ENCODE results near the gene CLEC11A. TPM values are rescaled to one million over a fixed set of nuclear protein-coding genes. Genes with fewer than 3 reads are reported as not detected.

Gene CLEC11A
- total RNA-seq, 1 experiment from 2014 or later: 7.6 TPM

DNA sequence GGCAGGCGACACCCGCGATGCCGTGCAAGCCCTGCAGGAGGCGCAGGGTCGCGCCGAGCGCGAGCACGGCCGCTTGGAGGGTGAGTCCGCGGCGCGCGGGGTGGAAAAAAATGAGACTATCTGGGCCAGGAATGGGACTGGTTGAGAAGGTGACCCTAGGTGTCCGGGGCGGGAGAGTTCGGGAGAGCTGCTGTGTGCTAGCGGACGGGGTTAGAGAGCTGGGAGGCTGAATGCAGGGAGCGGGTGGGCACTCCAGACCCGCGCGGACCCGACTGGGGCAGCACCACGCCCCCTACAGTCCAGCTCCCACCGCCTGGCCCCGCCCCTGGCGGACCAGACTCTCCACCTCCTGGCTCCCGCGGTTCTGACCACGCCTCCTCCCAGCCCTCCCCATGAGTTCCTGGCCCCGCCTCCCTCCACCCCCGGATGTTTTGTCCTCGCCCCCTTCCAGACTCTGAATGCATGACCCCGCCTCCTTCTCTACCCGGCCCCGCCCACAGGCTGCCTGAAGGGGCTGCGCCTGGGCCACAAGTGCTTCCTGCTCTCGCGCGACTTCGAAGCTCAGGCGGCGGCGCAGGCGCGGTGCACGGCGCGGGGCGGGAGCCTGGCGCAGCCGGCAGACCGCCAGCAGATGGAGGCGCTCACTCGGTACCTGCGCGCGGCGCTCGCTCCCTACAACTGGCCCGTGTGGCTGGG, 1.5 kb downstream of the CLEC11A start (continued):
- TF ChIP-seq, protein P1, sequence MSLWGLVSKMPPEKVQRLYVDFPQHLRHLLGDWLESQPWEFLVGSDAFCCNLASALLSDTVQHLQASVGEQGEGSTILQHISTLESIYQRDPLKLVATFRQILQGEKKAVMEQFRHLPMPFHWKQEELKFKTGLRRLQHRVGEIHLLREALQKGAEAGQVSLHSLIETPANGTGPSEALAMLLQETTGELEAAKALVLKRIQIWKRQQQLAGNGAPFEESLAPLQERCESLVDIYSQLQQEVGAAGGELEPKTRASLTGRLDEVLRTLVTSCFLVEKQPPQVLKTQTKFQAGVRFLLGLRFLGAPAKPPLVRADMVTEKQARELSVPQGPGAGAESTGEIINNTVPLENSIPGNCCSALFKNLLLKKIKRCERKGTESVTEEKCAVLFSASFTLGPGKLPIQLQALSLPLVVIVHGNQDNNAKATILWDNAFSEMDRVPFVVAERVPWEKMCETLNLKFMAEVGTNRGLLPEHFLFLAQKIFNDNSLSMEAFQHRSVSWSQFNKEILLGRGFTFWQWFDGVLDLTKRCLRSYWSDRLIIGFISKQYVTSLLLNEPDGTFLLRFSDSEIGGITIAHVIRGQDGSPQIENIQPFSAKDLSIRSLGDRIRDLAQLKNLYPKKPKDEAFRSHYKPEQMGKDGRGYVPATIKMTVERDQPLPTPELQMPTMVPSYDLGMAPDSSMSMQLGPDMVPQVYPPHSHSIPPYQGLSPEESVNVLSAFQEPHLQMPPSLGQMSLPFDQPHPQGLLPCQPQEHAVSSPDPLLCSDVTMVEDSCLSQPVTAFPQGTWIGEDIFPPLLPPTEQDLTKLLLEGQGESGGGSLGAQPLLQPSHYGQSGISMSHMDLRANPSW (CRISPR knock-in tag; conservative IDR thresholded peaks at IDR 0.05; ENCODE audit: low read depth): no peak
- TF ChIP-seq JAZF1 (CRISPR knock-in tag; IDR thresholded peaks at IDR 0.05) (no peak), ETV6 (CRISPR knock-in tag; IDR thresholded peaks at IDR 0.05) (0 out of 2 replicates have a peak, but pooled peaks have one; percentile 93), CREM (CRISPR knock-in tag; IDR thresholded peaks at IDR 0.05) (no peak), JUN (CRISPR knock-in tag; IDR thresholded peaks at IDR 0.05) (no peak), ELF4 (CRISPR knock-in tag; IDR thresholded peaks at IDR 0.05; ENCODE audit: low read depth) (no peak), NR3C1 (CRISPR knock-in tag; conservative IDR thresholded peaks at IDR 0.05; ENCODE audit: low read depth) (no peak), OVOL2 (CRISPR knock-in tag; IDR thresholded peaks at IDR 0.05; ENCODE audit: borderline replicate concordance) (no peak), FOXK1 (CRISPR knock-in tag; IDR thresholded peaks at IDR 0.05) (peak; percentile 77; the same call in 1 of the 2 replicates), TEAD1 (CRISPR knock-in tag; IDR thresholded peaks at IDR 0.05) (no peak; the same call in 1 of the 2 replicates), CREB1 (CRISPR knock-in tag; IDR thresholded peaks at IDR 0.05) (no peak), RORB (CRISPR knock-in tag; IDR thresholded peaks at IDR 0.05) (no peak)
- TF ChIP-seq, protein P2, sequence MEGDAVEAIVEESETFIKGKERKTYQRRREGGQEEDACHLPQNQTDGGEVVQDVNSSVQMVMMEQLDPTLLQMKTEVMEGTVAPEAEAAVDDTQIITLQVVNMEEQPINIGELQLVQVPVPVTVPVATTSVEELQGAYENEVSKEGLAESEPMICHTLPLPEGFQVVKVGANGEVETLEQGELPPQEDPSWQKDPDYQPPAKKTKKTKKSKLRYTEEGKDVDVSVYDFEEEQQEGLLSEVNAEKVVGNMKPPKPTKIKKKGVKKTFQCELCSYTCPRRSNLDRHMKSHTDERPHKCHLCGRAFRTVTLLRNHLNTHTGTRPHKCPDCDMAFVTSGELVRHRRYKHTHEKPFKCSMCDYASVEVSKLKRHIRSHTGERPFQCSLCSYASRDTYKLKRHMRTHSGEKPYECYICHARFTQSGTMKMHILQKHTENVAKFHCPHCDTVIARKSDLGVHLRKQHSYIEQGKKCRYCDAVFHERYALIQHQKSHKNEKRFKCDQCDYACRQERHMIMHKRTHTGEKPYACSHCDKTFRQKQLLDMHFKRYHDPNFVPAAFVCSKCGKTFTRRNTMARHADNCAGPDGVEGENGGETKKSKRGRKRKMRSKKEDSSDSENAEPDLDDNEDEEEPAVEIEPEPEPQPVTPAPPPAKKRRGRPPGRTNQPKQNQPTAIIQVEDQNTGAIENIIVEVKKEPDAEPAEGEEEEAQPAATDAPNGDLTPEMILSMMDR (IDR thresholded peaks at IDR 0.05): peak; percentile 77
- TF ChIP-seq, protein P3, sequence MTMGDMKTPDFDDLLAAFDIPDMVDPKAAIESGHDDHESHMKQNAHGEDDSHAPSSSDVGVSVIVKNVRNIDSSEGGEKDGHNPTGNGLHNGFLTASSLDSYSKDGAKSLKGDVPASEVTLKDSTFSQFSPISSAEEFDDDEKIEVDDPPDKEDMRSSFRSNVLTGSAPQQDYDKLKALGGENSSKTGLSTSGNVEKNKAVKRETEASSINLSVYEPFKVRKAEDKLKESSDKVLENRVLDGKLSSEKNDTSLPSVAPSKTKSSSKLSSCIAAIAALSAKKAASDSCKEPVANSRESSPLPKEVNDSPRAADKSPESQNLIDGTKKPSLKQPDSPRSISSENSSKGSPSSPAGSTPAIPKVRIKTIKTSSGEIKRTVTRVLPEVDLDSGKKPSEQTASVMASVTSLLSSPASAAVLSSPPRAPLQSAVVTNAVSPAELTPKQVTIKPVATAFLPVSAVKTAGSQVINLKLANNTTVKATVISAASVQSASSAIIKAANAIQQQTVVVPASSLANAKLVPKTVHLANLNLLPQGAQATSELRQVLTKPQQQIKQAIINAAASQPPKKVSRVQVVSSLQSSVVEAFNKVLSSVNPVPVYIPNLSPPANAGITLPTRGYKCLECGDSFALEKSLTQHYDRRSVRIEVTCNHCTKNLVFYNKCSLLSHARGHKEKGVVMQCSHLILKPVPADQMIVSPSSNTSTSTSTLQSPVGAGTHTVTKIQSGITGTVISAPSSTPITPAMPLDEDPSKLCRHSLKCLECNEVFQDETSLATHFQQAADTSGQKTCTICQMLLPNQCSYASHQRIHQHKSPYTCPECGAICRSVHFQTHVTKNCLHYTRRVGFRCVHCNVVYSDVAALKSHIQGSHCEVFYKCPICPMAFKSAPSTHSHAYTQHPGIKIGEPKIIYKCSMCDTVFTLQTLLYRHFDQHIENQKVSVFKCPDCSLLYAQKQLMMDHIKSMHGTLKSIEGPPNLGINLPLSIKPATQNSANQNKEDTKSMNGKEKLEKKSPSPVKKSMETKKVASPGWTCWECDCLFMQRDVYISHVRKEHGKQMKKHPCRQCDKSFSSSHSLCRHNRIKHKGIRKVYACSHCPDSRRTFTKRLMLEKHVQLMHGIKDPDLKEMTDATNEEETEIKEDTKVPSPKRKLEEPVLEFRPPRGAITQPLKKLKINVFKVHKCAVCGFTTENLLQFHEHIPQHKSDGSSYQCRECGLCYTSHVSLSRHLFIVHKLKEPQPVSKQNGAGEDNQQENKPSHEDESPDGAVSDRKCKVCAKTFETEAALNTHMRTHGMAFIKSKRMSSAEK (CRISPR knock-in tag; IDR thresholded peaks at IDR 0.05; ENCODE audit: borderline replicate concordance): no peak
- TF ChIP-seq, protein P4, sequence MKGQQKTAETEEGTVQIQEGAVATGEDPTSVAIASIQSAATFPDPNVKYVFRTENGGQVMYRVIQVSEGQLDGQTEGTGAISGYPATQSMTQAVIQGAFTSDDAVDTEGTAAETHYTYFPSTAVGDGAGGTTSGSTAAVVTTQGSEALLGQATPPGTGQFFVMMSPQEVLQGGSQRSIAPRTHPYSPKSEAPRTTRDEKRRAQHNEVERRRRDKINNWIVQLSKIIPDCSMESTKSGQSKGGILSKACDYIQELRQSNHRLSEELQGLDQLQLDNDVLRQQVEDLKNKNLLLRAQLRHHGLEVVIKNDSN (CRISPR knock-in tag; IDR thresholded peaks at IDR 0.05): no peak
- TF ChIP-seq, protein P5, sequence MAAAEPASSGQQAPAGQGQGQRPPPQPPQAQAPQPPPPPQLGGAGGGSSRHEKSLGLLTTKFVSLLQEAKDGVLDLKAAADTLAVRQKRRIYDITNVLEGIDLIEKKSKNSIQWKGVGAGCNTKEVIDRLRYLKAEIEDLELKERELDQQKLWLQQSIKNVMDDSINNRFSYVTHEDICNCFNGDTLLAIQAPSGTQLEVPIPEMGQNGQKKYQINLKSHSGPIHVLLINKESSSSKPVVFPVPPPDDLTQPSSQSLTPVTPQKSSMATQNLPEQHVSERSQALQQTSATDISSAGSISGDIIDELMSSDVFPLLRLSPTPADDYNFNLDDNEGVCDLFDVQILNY (CRISPR knock-in tag; IDR thresholded peaks at IDR 0.05): peak; percentile 63
- TF ChIP-seq, protein P6, sequence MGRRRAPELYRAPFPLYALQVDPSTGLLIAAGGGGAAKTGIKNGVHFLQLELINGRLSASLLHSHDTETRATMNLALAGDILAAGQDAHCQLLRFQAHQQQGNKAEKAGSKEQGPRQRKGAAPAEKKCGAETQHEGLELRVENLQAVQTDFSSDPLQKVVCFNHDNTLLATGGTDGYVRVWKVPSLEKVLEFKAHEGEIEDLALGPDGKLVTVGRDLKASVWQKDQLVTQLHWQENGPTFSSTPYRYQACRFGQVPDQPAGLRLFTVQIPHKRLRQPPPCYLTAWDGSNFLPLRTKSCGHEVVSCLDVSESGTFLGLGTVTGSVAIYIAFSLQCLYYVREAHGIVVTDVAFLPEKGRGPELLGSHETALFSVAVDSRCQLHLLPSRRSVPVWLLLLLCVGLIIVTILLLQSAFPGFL (CRISPR knock-in tag; IDR thresholded peaks at IDR 0.05; ENCODE audit: borderline replicate concordance): no peak
- TF ChIP-seq, protein P7, sequence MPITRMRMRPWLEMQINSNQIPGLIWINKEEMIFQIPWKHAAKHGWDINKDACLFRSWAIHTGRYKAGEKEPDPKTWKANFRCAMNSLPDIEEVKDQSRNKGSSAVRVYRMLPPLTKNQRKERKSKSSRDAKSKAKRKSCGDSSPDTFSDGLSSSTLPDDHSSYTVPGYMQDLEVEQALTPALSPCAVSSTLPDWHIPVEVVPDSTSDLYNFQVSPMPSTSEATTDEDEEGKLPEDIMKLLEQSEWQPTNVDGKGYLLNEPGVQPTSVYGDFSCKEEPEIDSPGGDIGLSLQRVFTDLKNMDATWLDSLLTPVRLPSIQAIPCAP (CRISPR knock-in tag; IDR thresholded peaks at IDR 0.05): no peak
- TF ChIP-seq, protein P8, sequence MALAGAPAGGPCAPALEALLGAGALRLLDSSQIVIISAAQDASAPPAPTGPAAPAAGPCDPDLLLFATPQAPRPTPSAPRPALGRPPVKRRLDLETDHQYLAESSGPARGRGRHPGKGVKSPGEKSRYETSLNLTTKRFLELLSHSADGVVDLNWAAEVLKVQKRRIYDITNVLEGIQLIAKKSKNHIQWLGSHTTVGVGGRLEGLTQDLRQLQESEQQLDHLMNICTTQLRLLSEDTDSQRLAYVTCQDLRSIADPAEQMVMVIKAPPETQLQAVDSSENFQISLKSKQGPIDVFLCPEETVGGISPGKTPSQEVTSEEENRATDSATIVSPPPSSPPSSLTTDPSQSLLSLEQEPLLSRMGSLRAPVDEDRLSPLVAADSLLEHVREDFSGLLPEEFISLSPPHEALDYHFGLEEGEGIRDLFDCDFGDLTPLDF (CRISPR knock-in tag; IDR thresholded peaks at IDR 0.05): no peak
- TF ChIP-seq, protein P9, sequence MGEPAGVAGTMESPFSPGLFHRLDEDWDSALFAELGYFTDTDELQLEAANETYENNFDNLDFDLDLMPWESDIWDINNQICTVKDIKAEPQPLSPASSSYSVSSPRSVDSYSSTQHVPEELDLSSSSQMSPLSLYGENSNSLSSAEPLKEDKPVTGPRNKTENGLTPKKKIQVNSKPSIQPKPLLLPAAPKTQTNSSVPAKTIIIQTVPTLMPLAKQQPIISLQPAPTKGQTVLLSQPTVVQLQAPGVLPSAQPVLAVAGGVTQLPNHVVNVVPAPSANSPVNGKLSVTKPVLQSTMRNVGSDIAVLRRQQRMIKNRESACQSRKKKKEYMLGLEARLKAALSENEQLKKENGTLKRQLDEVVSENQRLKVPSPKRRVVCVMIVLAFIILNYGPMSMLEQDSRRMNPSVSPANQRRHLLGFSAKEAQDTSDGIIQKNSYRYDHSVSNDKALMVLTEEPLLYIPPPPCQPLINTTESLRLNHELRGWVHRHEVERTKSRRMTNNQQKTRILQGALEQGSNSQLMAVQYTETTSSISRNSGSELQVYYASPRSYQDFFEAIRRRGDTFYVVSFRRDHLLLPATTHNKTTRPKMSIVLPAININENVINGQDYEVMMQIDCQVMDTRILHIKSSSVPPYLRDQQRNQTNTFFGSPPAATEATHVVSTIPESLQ (CRISPR knock-in tag; IDR thresholded peaks at IDR 0.05): no peak
